ENCODE data around the gene POLA1.

POLA1 gene

DNA sequence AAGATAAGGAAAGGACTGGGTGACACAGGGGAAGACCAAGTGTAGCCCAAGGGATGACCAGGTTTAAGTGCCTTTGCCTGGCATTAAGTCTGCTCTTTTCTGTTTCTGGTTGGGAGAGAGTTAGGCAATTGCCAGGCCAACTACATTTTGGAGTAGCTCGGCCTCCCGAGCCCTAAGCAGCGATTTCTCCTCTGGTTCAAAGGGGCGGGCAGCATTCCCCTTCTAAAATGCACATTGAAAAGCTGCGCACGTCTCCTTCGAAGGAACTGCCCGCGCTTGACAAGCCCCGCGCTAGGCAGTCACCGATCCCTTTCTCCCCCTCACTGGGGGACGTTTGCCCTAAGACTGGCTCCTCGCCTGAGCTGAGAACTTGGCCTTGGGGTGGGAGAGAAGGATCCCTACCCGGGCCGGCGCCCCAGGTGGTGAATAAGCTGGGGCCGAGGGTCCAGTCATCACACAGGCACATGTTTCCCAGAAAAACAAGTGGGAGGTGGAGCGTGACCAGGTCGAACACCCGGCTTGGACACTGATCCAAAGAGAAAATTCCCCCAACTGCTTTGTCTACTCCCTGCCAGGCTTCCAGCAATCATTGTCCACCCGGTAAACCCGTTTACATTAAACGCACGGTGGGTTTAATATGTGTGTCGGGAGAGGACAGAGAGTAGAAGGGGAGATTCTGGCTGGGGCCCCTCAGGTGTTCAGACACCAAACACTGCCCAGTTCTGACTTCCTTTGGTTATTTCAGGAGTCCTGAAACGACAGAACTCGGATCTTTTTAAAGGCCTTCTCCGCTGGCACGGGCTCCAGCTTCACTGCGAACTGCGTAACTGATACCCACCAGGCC is 318.1 kb downstream of the POLA1 start:
- no peak for DNase-seq

DNA sequence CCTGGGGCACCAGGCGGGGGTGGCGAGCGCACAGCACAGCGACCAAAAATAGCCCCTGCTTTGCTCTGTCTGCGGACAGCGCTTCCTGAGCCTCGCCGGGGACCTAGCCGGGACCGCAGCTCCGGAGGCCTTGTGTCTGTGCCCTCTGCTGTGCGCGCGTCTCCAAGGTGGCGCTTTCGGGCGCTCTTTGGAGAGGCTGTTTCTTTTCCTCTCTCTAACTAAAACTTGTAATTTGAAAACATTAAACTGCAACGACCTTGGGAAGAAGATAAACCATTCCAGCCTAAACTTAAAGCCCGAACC is 318.7 kb downstream of the POLA1 start:
- DNase-seq = no peak

DNA sequence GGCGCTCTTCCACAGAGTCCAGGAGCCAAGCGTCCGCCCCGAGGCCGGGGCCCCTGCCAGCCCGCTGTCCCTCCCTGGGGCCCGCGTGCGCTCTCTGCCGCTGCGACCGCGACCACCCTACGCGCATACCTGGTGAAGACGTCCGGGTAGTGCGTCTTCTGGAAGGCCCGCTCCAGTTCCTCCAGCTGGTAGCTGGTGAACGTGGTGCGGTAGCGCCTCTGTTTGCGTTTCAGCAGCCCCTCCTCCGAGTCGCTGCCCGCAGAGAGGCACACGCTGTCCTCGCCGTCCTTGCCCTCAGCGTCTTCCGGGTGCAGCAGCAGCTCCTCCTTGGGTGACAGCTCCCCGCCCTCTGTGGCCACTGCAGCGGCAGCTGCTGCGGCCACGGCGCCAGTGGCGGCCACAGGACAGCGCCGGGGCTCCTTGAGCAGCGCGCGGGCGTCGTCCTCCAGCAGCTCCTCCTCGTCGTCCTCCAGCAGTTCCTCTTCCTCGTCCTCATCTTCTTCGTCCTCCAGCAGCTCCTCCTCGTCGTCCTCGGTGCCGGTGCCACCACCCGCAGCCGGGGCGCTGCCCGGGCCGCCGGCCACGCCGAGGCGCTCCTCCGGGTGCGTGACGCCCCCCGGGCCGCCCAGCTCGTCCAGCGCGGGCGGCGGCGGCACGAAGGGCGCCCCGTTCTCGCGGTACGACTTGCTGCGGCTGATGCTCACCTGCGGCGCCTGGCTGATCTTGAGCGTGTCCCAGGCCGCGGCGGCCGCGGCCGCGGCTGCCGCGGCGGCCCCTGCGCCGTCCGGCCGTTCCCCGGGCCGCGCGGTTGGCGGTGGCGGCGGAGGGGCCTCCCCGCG is 319.3 kb downstream of the POLA1 start:
- no peak for DNase-seq

DNA sequence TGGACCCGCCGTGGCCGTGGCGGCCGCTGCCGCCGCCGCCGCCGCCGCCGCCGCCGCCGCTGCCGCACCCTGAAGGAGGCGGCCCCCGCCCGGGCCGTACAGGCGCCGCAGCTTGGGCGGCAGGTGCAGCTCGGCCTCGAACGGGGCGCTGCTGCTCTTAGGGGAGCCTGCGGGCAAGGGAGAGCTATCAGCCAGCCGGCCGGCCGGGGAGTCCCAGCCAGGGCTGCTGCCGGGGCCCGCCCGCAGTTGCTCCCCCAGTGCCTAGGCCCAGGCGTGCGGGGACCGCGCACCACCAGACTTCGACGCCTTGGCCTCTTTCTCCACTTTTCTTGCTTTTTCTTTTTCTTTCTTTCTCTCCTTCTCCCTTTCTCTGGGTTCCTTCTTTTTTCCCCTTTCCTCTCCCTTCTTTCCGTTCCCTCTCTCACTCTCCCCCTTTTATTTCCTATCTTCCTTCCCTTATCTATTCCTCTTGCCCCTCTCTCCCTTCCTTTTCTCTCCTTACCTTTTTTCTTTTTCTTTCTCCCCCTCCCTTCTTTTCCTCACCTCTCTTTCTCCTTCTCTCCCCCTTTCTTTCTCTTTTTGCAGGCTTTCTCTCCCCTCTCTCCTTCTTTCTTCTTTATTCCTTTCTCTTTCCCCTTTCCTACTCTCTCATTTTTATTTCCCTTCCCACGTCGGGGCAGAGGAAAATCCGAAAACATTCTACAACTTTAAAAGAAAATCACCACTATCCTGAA is 320.1 kb downstream of the POLA1 start:
- no peak for DNase-seq

DNA sequence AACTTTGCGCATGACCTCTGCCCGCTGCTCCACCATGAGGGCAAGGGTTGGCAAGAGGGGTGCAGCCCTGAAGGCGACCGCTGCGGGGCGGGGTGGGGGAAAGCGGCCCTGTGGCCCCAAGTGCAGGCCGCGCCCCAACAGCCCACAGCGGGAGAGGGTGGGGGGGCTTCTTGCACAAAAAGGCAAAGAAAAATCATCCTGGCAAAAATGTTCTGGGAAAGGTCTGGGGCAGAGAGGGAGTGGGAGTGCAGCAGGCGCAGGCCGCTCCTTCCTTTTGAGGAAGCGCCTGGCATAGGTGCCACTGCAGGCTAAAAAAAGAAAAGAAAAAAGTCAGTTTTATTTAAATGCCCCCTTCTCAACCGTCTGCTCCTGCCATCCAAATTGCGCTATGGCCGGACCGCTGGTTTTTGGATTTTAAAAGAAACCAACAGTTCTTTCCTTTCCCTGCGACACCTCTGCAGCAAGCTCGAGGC is 320.7 kb downstream of the POLA1 start:
- no peak for DNase-seq

DNA sequence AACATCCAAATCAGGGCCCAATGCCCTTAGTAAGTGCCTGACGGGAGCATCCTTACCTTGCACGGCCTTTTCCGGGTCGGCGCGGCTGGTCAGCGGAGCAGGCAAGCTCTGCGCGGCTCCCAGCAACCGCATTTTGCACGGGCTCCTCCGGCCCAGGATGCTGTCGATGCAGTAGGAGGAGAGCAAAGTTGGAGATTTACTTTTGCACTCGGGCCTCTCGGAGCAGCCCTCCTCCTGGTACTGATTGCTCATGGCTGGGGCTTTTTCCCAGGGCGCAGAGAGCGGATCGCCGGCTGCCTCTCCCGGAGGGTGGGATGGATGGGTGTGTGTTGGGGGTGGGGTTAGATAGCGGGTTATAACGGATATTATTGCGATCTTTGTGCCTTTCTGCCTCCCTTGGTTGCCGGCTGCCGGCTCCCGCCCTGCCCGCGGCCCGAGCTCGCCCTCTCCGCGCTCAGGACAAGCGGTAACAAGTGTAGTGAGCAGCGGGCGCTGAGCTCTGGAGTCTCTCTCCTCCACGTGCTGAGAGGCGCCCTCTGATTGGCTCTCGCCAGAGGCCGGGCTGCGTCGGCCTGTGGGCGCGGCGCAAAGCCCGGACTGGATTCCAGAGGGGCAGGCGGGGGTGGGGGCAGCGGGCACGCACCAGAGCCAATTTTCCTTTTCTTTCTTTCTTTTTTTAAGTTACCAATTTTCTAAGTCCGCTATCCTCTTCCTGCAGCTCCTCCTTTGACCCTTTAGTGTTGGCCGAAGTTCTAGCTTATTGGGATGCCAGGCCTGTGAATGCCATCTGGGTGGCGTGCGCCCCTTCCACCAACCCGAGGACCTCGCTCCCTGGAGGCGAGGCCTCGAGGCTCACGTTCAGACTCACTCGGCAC is 322.0 kb downstream of the POLA1 start, which contains the start of gene ARX:
TSS of gene ARX (minus strand) at position 480 of the 875 bp plus-strand sequence. CDS start at position 252, 228 bp downstream.
- DNase-seq = peak; percentile 19

DNA sequence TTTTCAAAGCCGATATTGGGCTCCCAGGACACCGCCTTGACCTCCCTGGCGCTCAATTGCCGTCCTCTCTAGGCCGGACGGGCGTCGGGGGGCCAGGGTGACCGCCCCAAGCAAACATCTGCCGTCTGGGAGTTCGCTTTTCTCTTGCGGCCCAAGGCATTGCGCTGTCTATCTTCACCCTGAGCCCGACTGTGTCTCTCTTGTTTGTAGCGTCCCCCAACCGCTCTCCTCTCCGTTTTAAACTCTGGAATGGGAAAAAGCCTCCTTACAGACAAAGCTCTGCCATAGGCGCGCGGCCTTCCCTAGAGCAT is 322.6 kb downstream of the POLA1 start:
- no peak for DNase-seq

DNA sequence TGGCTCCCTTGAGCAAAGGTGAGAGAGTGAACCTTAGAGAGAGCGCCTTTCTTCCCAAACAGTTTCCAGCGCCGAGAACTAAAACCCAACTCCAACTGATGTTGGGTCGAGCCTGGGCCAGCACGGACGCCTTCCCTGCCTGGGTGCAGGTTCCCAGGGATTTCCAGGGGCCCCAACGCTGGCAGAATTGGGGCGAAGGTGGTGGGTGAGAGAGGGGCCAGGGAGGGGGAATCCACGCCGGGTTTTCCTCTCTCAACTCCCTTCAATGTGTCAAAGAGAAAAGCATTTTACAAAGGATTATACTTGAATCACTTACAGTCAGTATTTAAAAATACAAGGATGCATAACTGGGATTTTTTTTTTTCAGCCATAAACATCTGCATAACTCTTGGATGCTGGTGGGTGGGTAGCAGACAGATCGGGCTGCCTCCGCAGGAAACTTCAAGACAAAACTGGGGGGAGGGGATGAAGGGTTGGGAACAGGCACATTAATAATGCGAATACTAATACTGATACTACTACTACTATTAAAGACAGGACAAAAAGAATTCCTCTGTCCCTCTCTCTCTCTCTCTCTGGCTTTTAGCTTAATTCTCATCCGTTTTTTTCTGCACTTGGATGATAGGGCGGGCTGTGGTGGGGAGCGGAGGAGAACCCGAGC is 323.4 kb downstream of the POLA1 start:
- DNase-seq = no peak

DNA sequence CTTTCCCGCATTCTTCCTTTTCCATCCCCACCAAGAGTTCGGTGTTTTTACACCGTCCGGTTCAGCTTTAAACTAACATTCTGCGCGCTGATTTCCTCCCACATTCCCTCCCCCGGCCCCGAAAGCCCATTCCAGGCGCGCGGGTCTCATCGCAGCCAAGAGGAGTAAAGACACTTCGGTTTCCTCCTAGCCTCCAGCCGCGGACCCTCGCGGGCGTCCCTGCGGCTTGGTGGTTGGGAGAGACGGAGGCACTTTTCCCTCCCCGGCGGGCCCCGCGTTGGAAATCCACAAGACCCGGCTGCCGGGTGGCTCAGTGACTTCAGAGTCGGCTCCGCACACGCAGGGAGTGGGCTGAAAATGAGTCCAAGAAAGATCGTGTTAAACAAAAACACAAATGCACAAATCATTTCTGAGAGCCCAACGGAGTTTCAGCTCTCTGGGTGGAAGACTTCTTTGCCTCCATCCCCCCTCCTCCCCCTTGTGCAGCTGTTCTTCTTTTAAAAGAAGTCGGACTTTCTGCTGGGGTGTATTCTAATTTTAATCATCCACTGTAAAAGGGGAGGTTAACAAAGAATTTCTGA is 324.0 kb downstream of the POLA1 start:
- no peak for DNase-seq

DNA sequence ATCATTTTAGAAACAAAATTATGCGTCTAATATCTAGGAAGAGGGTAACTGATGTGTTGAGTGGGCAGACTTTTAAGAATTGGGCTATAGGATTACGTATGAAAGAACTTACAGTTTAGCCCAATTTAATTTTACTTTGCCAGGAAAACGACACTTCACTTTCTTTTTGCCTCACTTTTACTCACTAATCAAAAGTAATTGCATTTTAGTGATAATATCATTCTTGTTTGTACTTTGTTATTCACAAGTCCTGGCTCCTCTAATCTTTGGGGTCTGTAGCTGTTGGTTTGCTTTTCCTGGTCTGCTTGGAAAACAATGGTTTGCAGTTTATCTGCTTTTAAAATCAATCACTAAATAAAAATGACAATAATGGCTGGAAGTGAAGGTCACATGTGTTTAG is 325.0 kb downstream of the POLA1 start:
- DNase-seq = no peak

DNA sequence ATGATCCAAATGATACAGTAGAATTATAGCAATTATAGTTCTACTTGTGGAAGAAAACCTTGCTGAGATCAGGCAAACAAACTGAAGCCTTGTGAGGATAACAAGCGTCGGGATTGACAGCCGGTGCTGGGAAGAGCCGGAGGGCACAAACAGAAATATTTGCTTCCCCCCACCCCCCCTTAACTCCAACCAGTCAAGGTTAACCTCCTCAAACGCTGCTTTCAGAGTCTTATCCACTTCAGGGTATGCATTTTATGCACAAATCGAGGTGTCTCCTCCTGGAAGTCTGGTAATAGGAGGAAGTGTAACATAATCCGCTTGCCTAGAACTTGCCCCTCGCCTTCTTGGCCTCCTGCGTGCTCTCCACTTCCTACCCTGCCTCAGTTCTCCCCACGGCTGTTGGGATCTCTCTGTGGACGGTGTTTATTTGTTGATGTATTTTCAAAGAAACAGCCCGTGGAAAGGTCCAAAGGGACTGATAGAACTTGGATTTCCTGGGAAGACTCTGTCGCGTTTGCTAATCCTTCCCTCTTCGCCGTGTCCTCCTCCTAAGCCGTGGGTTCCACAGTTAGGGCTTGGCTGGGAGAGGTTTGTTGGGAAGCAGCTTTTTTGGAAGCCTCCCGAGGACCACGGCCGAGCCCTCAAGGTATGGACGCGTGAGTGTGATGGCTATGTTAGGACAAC is 326.1 kb downstream of the POLA1 start:
- no peak for DNase-seq

DNA sequence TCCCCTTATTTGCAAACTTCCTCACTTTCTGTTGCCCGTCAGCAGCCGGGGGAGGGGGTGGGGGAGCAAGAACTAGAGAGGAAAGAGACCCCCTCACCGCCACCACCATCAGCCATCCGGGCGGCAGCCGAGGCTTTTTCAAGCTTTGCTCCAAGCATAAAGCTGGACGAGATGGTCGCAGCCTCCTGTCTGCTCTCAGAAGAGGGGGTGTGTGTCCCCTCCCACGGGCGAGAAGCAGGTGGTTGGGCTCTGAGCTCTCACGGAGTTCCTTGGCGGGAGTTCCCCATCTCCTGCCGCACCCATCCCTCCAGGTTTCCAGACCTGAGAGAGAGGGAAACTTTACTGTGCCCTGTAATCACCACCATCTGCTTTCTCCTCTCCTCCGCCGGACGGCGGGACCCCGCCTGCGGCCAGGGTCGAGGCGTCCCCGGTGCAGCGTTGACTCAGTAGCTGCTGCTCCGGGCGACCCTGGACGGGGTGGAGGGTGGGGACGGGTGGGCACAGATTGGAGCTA is 326.7 kb downstream of the POLA1 start:
- no peak for DNase-seq

DNA sequence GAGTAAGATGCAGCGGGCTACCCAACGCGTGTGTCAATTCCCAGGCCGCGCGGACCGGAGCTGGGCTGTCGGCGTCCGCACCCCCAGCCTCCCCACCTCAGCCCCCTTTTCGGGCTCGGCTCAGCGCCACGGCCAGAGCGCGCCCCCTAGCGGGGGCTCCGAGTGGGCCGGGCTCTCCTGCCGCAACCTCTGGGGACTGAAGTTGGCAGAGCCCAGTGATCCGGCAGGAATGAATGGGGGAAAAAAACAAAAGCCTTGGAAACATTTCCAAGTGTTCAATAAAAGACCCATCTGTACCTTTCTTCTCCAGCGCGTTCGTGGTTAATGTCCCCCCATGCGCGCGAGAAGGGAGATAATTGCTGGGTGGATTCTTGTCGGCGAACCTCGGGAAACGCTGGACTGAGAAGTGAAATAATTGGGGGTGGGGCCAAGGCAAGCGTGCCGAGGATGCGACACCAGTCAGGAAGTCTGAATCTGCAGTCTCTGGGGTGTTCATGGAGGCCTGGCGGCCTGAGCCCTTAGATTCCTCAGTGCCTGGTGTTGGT is 327.3 kb downstream of the POLA1 start:
- DNase-seq = no peak

DNA sequence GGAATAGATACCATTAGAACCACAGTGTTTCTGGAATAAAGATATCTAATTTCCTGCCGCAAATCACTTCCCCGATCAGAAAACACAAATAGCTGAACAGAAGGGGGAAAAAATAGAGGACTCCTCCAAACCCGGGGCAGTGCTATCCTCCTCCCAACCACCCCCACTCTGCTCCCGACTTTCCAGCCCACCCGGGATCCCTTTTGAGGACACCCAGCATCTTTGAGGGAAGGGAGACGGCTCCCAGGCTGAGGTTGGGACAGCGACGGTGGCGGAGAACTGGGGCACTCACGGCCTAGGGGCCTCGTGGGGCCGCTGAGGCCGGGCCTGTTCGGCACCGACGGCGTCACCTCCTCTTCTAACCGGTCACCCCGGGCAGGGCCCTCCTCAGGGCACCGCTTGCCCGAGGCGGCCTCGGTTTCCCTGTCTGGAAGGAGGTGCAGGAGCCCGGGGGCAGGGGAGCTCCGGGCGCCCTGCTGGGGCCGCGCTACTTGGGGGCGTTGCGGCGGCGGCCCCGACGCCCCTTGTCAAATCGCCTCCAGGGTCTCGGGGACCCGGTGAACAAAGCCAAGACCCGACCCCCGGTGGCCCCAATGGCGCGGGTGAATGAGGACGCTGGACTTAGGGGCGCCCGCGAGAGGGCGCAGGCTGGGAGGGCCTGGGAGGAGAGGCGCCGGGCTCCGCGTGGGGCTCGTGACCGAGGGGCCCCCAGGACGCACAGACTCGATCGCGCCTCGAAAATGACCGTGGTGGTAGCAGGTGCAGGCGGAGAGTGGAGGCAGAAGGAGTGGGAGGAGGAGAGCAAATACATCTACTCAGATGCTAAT is 329.0 kb downstream of the POLA1 start:
- DNase-seq = no peak

DNA sequence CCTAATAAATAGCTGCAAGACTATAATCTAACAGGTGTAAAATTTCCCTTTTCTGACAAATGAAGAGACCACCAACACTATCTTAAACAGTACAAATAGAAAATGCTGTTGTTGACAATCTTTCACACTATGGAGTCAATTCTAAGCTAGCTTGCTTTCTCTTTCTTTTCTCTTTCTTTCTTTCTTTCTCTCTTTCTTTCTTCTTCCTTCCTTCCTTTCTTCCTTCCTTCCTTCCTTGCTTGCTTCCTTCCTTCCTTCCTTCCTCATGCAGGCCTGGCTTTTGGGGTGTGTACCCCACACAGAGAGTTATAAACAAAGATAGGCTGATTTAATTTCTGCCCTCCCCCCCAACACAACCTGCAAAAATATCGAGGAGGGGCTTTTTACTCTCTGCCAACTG is 330.2 kb downstream of the POLA1 start:
- no peak for DNase-seq

DNA sequence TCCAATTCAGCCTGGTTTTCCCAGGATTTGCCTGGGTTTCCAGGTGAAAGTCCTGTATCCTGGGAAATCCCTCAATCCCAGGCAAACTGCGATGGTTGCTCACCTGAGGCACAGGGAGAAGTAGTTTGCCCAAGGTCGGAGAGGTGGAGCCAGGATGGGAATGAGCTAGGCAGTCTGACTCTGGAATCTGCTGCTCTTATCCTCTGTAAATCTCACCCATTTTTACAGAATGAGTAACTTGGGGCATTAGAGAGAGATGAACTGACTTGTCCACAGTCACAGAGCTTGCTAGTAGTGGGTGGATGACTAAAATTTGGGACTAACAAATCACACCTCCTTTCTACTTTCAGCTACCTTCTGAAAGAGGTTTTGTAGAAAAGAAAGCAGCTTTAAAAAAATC is 331.9 kb downstream of the POLA1 start:
- no peak for DNase-seq

DNA sequence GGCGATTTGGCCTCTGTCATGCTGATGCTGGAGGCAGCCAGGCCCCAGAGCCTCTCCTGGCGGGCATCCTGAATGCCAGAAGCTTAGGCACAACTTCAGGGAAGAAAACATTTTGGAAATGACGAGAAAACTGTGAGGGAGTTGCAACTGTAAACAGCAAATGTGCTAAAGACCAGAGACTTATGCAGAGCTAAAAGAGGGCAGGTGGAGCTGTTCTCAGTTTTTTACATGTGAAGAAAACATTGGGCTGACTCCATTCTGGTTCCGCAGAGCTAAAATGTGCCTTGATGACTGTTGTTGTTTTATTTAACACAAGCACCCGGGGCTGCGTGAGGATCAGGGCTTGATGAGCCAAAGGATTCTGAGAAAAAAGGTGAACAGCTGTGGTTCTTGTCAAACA is 332.9 kb downstream of the POLA1 start:
- no peak for DNase-seq

DNA sequence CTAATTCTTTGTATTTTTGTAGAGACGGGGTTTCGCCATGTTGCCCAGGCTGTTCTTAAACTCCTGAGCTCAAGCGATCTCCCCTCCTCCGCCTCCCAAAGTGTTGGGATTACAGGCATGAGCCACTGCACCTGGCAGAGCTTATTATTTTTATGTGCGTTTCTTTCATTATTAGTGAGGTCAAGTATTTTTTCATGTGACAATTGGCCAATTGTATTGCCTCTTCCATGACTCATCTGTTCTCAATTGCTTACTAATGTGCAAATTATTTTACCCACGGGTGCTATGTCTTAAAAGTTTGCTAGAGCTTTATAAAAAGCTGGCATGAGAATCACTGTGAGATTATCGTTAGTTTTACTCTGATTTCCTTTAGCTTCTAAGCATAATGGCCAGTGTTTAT is 335.0 kb downstream of the POLA1 start:
- no peak for DNase-seq

DNA sequence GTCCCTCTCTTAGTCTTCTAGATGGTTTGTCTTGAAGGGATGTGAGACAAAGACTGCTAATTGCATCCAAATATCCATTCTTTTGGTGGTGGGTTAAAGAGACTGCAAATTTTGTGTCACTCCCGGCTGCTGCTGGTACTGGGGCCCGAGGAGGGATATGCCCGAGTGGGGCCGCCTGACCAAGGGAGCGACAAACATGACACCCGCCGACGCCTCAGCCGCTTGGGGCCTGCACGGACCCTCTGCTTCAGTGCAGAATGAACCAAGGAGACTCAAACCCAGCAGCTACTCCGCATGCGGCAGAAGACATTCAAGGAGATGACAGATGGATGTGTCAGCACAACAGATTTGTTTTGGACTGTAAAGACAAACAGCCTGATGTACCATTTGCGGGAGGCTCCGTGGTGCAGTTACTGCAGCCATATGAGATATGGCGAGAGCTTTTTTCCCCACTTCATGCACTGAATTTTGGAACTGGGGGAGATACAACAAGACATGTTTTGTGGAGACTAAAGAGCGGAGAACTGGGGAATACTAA is 335.6 kb downstream of the POLA1 start:
- DNase-seq = no peak

Measured in GDM1 (cell line).